Measurements from ENCODE around the gene SUMO3.
A peak's percentile ranks its signal among the peaks of the same experiment; 100 is the strongest.

The SUMO3 gene

GRCh38 chr21:44801468-44802395 is 16.1 kb downstream of the SUMO3 start, which contains the start of gene UBE2G2:
Gene UBE2G2, minus strand, starts transcription at chr21:44801820. Its CDS starts 72 bp downstream, at chr21:44801748.
- Mint-ChIP-seq H3K4me3 (peak within 1 kb of the TSS; percentile 99), H3K9me3 (peaks cover 3% of the 10 kb centered on the region), H3K27ac (peak within 1 kb of the TSS; percentile 91), H3K4me1 (peaks cover 39% of the 10 kb centered on the region), H3K36me3 (ENCODE audit: low read depth) (peaks cover 47% of the 10 kb centered on the region), H3K27me3 (ENCODE audit: low read depth, poor library complexity) (no peaks in the 10 kb centered on the region)
- peak; percentile 90 for DNase-seq
- TF ChIP-seq CTCF (IDR thresholded peaks at IDR 0.05): no peak

- Mint-ChIP-seq H3K27ac (peak overlapping the region; percentile 91), H3K27me3 (ENCODE audit: low read depth, poor library complexity) (no peaks in the 10 kb centered on the region), H3K36me3 (ENCODE audit: low read depth) (peaks cover 49% of the 10 kb centered on the region), H3K4me3 (peak overlapping the region; percentile 99), H3K4me1 (peaks cover 39% of the 10 kb centered on the region), H3K9me3 (peaks cover 3% of the 10 kb centered on the region)
- no peak for TF ChIP-seq CTCF (IDR thresholded peaks at IDR 0.05)
- peak; percentile 27 for DNase-seq
Measured at GRCh38 chr21:44800971-44801467, 16.8 kb downstream of the SUMO3 start.

DNA sequence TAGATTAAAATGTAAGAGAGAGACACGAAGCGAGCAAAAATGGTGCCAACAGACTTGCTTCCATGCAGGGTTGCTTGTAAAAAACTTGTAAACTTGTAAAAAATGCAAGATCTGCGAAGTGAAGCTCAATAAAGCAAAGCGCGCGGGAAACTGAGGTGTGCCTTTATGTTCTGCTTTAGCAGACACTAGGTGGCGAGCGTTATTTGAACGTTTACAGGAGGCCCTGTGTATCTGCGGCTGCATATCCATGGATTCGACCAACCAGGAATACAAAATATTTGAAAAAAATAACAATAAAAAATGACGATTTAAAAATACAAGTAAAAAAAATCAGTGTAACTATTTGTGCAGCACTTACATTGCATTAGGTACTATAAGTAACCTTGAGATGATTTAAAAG is 17.8 kb downstream of the SUMO3 start:
- Mint-ChIP-seq H3K4me3 (peak overlapping the region; percentile 99), H3K27me3 (ENCODE audit: low read depth, poor library complexity) (no peaks in the 10 kb centered on the region), H3K9me3 (peaks cover 3% of the 10 kb centered on the region), H3K27ac (no peak overlapping the region), H3K4me1 (peaks cover 44% of the 10 kb centered on the region), H3K36me3 (ENCODE audit: low read depth) (peaks cover 49% of the 10 kb centered on the region)
- DNase-seq: no peak
- TF ChIP-seq CTCF (IDR thresholded peaks at IDR 0.05): no peak

DNA sequence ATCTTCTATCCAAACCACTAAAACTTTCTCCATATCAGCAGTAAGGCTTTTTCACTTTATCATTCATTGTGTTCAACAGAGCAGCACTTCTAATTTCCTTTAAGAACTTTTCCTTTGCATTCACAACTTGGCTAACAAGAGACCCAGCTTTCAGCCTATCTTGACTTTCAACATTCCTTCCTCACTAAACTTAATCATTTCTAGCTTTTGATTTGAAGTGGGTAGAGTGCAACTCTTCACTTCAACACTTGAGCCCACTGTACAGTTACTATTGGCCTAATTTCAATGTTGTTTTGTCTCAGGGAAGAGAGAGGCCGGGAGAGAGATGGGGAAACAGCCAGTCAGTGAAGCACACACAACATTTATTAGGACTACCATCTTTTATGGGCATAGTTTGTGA is 18.2 kb downstream of the SUMO3 start:
- Mint-ChIP-seq H3K27me3 (ENCODE audit: low read depth, poor library complexity) (no peaks in the 10 kb centered on the region), H3K36me3 (ENCODE audit: low read depth) (peaks cover 45% of the 10 kb centered on the region), H3K27ac (no peak overlapping the region), H3K4me3 (peak overlapping the region; percentile 99), H3K9me3 (peaks cover 3% of the 10 kb centered on the region), H3K4me1 (peaks cover 44% of the 10 kb centered on the region)
- TF ChIP-seq CTCF (IDR thresholded peaks at IDR 0.05): no peak
- no peak for DNase-seq

GRCh38 chr21:44797775-44798174 is 20.1 kb downstream of the SUMO3 start:
- Mint-ChIP-seq H3K27ac (no peak overlapping the region), H3K9me3 (peaks cover 3% of the 10 kb centered on the region), H3K27me3 (ENCODE audit: low read depth, poor library complexity) (no peaks in the 10 kb centered on the region), H3K4me3 (no peak overlapping the region), H3K4me1 (peaks cover 39% of the 10 kb centered on the region), H3K36me3 (ENCODE audit: low read depth) (peaks cover 55% of the 10 kb centered on the region)
- DNase-seq: no peak
- TF ChIP-seq CTCF (IDR thresholded peaks at IDR 0.05): no peak
